ES-I3 (cell line): ENCODE results near the gene GASK1A.

Experiments used
- H3K36me3 ChIP-seq: 2 replicates; pipeline ENCODE4 v1.6.1; 2013; ENCODE audit warnings: mild to moderate bottlenecking, low read length, control low read depth, moderate library complexity; ENCODE audit not compliant: insufficient read depth
- H3K4me1 ChIP-seq: 2 replicates; pipeline ENCODE4 v1.6.1; 2013; ENCODE audit warnings: mild to moderate bottlenecking, control low read depth, low read length; ENCODE audit not compliant: insufficient read depth
- H3K9ac ChIP-seq: 2 replicates; pipeline ENCODE4 v1.6.1; 2013; ENCODE audit warnings: low read depth, mild to moderate bottlenecking, low read length, moderate library complexity
- H3K9me3 ChIP-seq: 2 replicates; pipeline ENCODE4 v1.6.1; 2013; ENCODE audit warnings: mild to moderate bottlenecking, low read length, moderate library complexity; ENCODE audit not compliant: control insufficient read depth, insufficient read depth

GASK1A gene

DNA sequence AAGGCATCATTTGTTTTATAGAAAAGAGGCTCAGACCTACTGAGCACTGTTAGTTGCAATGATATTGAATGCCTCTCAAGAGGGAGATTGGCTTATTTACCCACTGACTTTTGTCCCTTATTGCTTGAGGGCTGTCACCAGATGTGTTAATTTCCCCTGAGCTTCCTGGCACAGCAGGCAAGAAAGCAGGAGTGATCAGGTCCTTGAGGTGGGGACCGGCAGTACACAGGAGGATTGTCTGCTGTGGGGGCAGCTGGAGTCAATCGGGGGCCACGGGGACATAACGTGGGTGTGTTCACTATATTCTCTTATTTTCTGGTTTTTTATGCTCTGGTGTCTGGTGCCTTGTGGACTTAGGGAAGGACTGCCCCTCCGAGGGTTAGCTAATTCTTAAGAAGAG is 44.6 kb downstream of the GASK1A start:
- no peaks in the 10 kb centered on the region for H3K9me3 ChIP-seq
- H3K4me1 ChIP-seq: peaks cover 24% of the 10 kb centered on the region
- no peaks in the 10 kb centered on the region for H3K36me3 ChIP-seq
- no peak overlapping the region for H3K9ac ChIP-seq

DNA sequence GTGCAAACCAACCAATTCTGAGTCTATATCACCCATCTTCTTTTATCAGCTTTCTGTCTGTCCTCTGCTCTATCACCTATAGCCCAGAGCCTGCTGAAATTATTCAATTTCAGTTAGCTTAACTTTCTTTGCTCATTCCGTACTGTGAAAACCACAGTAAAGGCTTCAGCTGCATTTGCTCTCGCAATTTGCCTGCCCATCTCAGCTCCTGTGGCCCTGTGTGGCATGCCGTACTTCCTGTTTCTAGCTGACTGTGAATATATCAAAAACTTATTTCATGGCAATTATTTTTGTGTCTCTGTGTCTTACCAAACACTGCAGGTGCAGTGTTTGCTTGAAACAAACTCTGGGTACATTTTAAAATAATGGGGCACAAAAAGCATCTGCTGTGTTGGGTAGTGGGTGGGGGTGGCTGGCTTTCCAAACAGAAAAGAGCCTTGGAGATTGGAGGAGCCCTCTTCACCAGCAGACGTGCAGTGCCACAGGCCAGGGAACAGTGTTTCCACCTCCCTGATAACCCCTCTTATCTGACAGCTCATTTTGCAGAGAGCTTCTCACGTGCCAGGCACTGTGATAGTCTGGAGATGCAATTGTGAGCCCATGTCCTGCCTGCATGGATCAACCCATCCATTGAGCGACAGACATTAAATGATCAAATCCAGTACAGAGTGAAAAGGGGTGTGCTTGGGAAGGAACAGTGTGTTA is 45.2 kb downstream of the GASK1A start:
- H3K9ac ChIP-seq: no peak overlapping the region
- H3K36me3 ChIP-seq: no peaks in the 10 kb centered on the region
- H3K4me1 ChIP-seq: peaks cover 24% of the 10 kb centered on the region
- H3K9me3 ChIP-seq: no peaks in the 10 kb centered on the region

DNA sequence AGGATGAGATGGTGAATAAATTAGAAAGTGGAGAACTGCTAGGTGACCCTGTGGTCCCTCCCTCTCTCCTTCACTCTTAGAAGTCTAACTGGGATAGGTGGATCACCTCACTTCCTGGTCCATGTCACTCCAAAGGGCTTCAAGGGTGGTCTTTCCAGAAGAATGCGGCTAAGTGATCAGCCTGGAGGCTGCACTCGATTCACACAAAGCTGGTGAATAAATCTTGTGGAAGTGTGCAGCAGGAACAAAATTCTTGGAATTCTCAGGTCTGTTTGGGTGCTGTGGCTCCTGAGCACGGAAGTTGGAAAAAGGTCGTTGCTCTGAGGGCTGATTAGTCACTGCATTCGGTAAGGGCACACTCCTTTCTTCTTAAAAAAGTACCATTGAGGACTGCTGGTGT is 46.3 kb downstream of the GASK1A start:
- H3K9ac ChIP-seq: no peak overlapping the region
- H3K4me1 ChIP-seq: peaks cover 24% of the 10 kb centered on the region
- H3K9me3 ChIP-seq: no peaks in the 10 kb centered on the region
- H3K36me3 ChIP-seq: no peaks in the 10 kb centered on the region

DNA sequence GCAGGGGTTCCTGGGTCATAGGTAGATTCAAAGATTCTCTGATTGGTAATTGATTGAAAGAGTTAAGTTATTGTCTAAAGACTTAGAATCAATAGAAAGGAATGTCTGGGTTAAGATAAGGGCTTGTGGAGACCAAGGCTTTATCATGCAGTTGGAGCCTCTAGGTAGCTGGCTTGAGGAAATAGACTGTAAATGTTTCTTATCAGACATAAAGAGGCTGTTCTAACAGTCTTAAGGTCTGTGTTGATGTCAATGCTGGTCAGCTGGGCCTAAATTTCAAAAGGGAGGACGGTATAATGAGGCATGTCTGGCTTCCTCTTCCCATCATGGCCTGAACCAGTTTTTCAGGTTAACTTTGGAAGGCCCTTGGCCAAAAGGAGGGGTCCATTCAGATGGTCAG is 48.9 kb downstream of the GASK1A start:
- Histone ChIP-seq H3K9me3 (no peaks in the 10 kb centered on the region), H3K9ac (no peak overlapping the region), H3K36me3 (no peaks in the 10 kb centered on the region), H3K4me1 (peaks cover 21% of the 10 kb centered on the region)

DNA sequence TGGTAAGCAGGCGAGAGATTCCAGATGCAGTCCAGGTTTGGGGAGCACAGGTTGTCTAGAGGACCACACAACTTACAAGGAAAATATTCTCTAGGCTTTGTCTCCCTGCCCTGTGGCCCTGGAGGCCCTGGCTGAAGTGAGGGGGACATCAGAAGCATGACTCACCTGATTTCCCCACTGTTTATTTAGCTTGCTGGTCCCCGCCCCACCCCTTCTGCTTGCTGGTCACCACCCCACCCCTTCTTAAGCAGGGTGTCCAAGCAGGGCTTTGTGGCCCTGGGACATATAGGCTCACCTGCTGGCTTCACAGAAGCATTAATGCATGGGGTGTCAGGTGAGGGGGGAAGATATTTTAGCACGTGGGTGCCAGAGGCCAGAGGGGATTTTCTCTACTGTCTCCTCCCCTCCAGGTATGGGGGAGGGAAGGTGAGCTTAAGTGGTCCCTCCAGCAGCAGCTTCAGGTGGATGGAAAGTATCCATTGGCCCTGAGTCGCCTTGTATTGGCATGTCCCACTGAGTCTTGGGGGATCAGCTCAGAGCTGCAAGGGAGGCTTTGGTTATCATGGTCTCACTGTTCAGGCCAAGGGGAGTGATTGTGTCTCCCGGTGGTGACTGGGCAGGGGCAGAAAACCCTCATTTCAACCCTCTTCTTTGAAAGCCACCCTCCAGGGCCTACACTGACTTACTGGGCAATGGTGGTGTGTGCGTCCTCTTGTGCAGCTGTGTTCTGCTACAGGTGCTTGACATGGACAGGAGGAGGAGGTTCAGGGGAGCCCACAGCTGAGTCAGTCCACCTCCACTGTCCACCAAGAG is 49.8 kb downstream of the GASK1A start:
- H3K9me3 ChIP-seq: no peaks in the 10 kb centered on the region
- peaks cover 12% of the 10 kb centered on the region for H3K4me1 ChIP-seq
- H3K9ac ChIP-seq: no peak overlapping the region
- no peaks in the 10 kb centered on the region for H3K36me3 ChIP-seq

DNA sequence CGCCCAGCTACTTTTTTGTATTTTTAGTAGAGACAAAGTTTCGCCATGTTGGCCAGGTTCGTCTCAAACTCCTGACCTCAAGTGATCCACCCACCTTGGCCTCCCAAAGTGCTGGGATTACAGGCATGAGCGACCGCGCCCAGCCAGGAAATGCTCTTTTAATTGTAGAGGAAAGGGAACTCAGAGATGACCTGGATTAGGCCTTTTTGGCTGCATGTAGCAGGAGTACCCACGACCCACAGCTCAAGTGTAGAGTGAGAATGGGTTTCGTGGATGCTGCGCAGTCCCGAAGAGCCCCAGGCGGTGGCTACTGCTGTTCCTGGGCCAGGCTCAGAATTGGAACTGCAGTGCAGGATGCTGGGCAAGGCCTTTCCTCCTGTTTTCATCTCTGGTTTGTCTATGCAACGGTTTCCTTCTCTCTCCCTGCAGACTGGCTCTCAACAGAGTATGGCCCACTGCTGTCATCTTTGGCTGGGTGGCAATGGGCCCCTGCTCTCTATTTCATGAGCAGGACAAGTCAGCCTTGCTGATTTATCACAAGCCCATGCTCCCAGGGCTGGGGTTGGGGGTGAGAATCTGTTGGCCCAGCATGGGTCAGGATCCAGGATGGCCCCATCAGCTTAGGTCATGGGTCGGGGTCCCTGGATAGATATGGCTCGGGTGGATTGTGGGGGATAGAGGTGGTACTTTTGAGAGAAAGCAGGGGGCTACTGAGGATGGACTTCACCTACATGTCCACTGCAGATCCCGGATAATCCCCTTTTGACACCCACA is 51.2 kb downstream of the GASK1A start:
- Histone ChIP-seq H3K9me3 (no peaks in the 10 kb centered on the region), H3K4me1 (peaks cover 5% of the 10 kb centered on the region), H3K36me3 (no peaks in the 10 kb centered on the region), H3K9ac (no peak overlapping the region)

DNA sequence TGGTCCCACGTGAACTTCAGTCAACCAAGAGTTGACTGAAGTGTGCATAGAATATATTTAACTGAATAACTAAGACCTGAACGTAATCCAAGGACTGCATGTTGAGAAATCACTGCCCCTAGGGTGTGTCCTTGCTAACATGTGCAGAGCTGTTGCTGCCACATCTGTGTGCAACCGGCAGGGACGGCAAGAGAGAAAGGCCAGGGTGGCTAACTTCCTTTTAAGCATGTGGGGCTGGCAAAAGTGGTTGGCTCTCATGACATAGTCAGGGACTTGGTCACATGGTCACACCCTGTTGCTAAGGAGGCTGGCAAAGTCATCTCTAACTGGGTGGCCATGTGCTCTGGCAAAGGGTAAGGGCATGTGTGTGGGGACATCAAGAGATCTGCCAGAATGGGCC is 52.4 kb downstream of the GASK1A start:
- H3K9me3 ChIP-seq: no peaks in the 10 kb centered on the region
- H3K9ac ChIP-seq: no peak overlapping the region
- no peaks in the 10 kb centered on the region for H3K36me3 ChIP-seq
- no peaks in the 10 kb centered on the region for H3K4me1 ChIP-seq

DNA sequence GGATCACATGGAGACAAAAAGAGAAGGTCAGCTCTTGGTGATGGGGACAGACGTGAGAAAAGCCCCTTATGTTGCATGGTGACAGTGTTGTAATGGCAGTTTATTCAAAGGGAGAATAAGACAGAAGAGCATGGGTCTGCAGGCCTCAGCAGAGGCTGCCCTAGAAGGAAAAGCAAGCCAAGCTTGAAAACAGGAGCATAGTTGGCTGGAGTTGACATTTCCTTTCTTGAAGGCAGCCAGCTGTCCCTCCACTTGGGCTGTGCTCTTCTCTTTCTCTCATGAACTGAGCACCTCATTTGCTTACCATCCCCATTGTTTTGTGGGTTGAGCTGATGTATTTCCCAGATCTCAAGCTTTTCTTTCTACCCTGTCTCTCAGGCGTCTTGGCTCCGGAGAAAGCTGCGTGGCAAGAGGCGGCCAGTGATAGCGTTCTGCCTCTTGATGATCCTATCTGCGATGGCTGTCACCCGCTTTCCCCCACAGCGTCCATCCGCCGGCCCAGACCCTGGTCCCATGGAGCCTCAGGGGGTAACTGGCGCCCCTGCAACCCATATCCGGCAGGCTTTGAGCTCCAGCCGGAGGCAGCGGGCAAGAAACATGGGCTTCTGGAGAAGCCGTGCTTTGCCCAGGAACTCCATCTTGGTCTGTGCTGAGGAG is 52.9 kb downstream of the GASK1A start:
- H3K9me3 ChIP-seq: no peaks in the 10 kb centered on the region
- H3K36me3 ChIP-seq: no peaks in the 10 kb centered on the region
- H3K9ac ChIP-seq: no peak overlapping the region
- H3K4me1 ChIP-seq: no peaks in the 10 kb centered on the region

DNA sequence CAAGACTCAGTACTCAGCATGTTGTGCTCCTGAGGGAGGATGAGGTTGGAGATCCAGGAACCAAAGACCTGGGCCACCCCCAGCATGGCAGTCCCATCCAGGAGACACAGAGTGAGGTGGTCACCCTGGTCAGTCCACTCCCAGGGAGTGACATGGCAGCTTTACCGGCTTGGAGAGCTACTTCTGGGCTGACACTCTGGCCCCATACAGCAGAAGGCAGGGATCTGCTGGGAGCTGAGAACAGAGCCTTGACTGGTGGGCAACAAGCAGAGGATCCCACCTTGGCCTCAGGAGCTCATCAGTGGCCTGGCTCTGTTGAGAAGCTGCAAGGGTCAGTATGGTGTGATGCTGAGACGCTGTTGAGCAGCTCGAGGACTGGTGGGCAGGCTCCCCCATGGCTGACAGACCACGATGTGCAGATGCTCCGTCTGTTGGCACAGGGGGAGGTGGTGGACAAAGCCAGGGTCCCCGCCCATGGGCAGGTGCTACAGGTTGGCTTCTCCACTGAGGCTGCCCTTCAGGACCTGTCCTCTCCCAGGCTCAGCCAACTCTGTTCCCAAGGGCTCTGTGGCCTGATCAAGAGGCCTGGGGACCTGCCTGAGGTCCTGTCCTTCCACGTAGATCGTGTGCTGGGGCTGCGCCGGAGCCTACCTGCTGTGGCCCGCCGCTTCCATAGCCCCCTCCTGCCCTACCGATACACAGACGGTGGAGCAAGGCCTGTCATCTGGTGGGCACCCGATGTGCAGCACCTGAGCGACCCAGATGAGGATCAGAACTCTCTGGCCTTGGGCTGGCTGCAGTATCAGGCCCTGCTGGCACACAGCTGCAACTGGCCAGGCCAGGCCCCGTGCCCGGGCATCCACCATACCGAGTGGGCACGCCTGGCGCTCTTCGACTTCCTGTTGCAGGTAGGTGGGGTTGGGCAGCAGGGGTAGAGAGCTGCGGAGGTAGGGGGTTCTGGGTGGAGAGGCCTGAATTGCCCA is 53.8 kb downstream of the GASK1A start:
- no peaks in the 10 kb centered on the region for H3K9me3 ChIP-seq
- H3K9ac ChIP-seq: no peak overlapping the region

DNA sequence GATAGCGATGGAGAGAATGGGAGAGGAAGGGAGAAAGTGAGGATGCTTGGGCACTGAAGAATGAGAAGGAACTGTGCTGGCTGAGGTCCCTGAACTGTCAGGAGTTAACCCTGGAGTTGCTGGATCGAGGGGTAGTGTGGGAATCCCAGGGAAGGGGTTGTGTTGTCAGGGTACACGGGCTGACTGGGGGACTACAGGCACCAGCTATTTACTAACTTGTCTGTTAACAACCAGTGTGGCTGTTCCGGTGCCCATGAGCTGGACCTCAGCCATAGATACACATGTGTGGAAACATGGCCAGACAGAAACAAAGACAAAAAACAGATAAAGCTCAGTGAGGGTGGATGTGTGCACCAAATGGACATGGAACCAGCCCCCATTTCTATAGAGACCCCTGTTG is 55.1 kb downstream of the GASK1A start:
- no peaks in the 10 kb centered on the region for H3K4me1 ChIP-seq
- H3K9me3 ChIP-seq: no peaks in the 10 kb centered on the region
- H3K9ac ChIP-seq: no peak overlapping the region
- no peaks in the 10 kb centered on the region for H3K36me3 ChIP-seq

More for the DNA sequence above, 53.8 kb downstream of the GASK1A start:
- Histone ChIP-seq H3K4me1 (no peaks in the 10 kb centered on the region), H3K36me3 (no peaks in the 10 kb centered on the region)

DNA sequence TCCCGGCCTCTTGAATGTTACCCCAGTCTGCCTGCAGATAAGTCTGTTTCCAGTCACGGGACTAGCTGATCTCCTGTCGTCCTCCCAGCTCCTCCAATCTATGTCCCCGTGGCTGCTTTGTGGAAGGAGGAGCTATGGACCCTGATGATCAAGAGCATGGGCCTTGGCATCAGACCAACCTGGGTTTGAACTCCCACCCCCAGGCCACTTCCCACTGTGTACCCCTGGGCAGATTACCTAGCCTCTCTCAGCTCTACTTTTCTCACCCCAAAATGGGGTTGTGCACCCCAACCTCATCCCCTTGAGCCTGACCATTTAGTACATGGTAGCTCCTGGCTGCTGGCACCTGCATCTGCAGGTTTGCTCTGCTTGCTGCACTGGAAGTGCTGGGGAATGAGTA is 55.8 kb downstream of the GASK1A start:
- Histone ChIP-seq H3K36me3 (no peaks in the 10 kb centered on the region), H3K9me3 (no peaks in the 10 kb centered on the region), H3K4me1 (no peaks in the 10 kb centered on the region), H3K9ac (no peak overlapping the region)

DNA sequence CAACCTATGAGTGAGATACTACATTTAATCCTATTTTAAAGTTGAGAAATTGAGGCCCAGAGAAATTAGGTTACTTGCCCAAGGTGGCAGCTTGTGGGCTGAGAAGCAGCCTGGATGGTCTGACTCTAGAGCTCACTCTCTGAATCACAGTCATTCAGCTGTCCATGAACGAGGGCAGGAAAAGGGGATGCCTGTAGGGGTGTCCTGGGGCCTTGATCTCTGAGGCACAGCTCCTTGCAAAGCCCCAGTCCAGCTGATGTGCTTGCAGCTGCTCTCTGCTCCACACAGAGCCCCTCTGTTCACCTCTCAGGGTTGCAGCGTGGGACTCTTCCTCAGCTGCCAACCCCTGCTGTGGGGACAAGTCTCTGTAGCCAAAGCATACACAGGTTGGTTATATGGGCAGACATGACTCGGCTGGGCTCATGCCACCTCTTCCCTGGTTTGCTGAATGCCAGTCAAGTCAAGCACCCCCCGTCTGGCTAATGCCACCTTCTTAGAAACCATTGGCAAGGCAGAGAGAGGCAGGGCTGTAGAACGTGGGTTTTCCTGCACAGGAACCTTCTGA is 56.8 kb downstream of the GASK1A start:
- Histone ChIP-seq H3K4me1 (no peaks in the 10 kb centered on the region), H3K36me3 (no peaks in the 10 kb centered on the region), H3K9me3 (no peaks in the 10 kb centered on the region), H3K9ac (no peak overlapping the region)
